ENCODE measurements around the gene ZNF532.

GRCh38 chr18:58864146-58865032, at the start of gene ZNF532:
- no peak for TF ChIP-seq POLR2A (IDR thresholded peaks at IDR 0.05; ENCODE audit: low read length)
- TF ChIP-seq GATA1 (IDR thresholded peaks at IDR 0.05; ENCODE audit: low read depth, low read length): no peak

All from erythroblast (primary cell).